ENCODE data around the gene HPS1.

The HPS1 gene

GRCh38 chr10:98411166-98411565 is 35.6 kb downstream of the HPS1 start:
- DNase-seq, result no peak

- DNase-seq, result no peak
Measured at GRCh38 chr10:98410759-98411158, 36.0 kb downstream of the HPS1 start.

GRCh38 chr10:98410135-98410743 is 36.5 kb downstream of the HPS1 start:
- no peak for DNase-seq

- no peak for DNase-seq
Measured at GRCh38 chr10:98408799-98409198, 37.9 kb downstream of the HPS1 start.

- no peak for DNase-seq
Measured at GRCh38 chr10:98407744-98408241, 38.9 kb downstream of the HPS1 start.

- no peak for DNase-seq
Measured at GRCh38 chr10:98407017-98407743, 39.6 kb downstream of the HPS1 start.

GRCh38 chr10:98405422-98405821 is 41.3 kb downstream of the HPS1 start:
- DNase-seq, result no peak

- DNase-seq, result no peak
Measured at GRCh38 chr10:98404571-98405359, 42.0 kb downstream of the HPS1 start.

GRCh38 chr10:98403812-98404504 is 42.8 kb downstream of the HPS1 start:
- DNase-seq, result no peak

- no peak for DNase-seq
Measured at GRCh38 chr10:98402931-98403718, 43.6 kb downstream of the HPS1 start.

- no peak for DNase-seq
Measured at GRCh38 chr10:98402478-98402877, 44.3 kb downstream of the HPS1 start.

- DNase-seq, result no peak
Measured at GRCh38 chr10:98400482-98400881, 46.3 kb downstream of the HPS1 start.

- no peak for DNase-seq
Measured at GRCh38 chr10:98399784-98400183, 47.0 kb downstream of the HPS1 start.

- no peak for DNase-seq
Measured at GRCh38 chr10:98397089-98397600, 49.6 kb downstream of the HPS1 start.

- DNase-seq, result no peak
Measured at GRCh38 chr10:98396096-98397063, 50.4 kb downstream of the HPS1 start.

GRCh38 chr10:98394851-98395440 is 51.8 kb downstream of the HPS1 start:
- DNase-seq, result no peak

GRCh38 chr10:98391578-98391991 is 55.1 kb downstream of the HPS1 start:
- DNase-seq, result no peak

- DNase-seq, result no peak
Measured at GRCh38 chr10:98391065-98391464, 55.7 kb downstream of the HPS1 start.

- no peak for DNase-seq
Measured at GRCh38 chr10:98390406-98390805, 56.3 kb downstream of the HPS1 start.

- DNase-seq, result no peak
Measured at GRCh38 chr10:98389398-98389797, 57.3 kb downstream of the HPS1 start.

All from right forelimb (tissue), 1 donor.